H1 (cell line): ENCODE data around the gene PTN. TPM values are rescaled to one million over a fixed set of nuclear protein-coding genes. Genes with fewer than 3 reads are reported as not detected.

ENCODE experiments used
- BRCA1 ChIP-seq: IDR thresholded peaks from 2 replicates; pipeline ENCODE4 v1.6.1; 2012; ENCODE audit warnings: low read depth, low read length, improper control_type of control experiment
- CEBPB ChIP-seq: IDR thresholded peaks from 2 replicates; pipeline ENCODE4 v1.6.1; 2012; ENCODE audit warnings: low read depth, low read length
- CTBP2 ChIP-seq: IDR thresholded peaks from 2 replicates; pipeline ENCODE4 v1.7.0; 2011; ENCODE audit warnings: borderline replicate concordance, mild to moderate bottlenecking, moderate library complexity, mixed read lengths, low read length; ENCODE audit not compliant: insufficient read depth, insufficient read length
- EZH2 ChIP-seq: fragments of 200-600 bp; sonication (generic); IDR thresholded peaks from 2 replicates; pipeline ENCODE4 v1.7.1; 2012; ENCODE audit warnings: low read depth, mild to moderate bottlenecking, moderate library complexity, low read length, inconsistent platforms; ENCODE audit not compliant: severe bottlenecking
- KDM1A ChIP-seq: fragments of 200-600, 300-600 bp; sonication (generic); IDR thresholded peaks from 2 replicates; pipeline ENCODE4 v1.7.1; 2016; ENCODE audit warnings: mild to moderate bottlenecking, low read length, borderline replicate concordance
- RXRA ChIP-seq: IDR thresholded peaks from 2 replicates; pipeline ENCODE4 v1.6.1; 2011; ENCODE audit warnings: low read depth, mild to moderate bottlenecking, low read length, moderate library complexity; ENCODE audit not compliant: insufficient read depth
- SP1 ChIP-seq: IDR thresholded peaks from 2 replicates; pipeline ENCODE4 v1.6.1; 2011; ENCODE audit warnings: low read depth, low read length
- SP4 ChIP-seq: IDR thresholded peaks from 2 replicates; pipeline ENCODE4 v1.6.1; 2012; ENCODE audit warnings: low read length, inconsistent platforms
- polyA plus RNA-seq, 7 experiments: library from polyadenylated mRNA; depleted of rRNA in 3 of 7; stranded (reverse) in 5 of 7; unstranded in 2 of 7; fragments of >200 nt in 5 of 7; fragments of 200-250 nt in 2 of 7; gene quantifications; 1 replicate in 5 of 7; 2 replicates in 1 of 7; 4 replicates in 1 of 7; pipeline versions ENCODE4 v1.2.1 to v1.2.3, GENCODE V29; 2011 to 2013; ENCODE audit warnings: missing spikeins in 2 of 7, mixed read lengths in 2 of 7
- total RNA-seq: library from RNA; stranded (reverse); fragmentation: NEBNext Ultra II Directional; extraction: Animal tissue kit (Norgen Biotek cat#: 25700); gene quantifications from 2 replicates; pipeline ENCODE4 v1.2.1, GENCODE V29; 2021
- TF ChIP-seq, protein P1 (sequence below): fragments of 300-600 bp; sonication (generic); IDR thresholded peaks from 2 replicates; pipeline ENCODE4 v1.7.1; 2012; ENCODE audit warnings: low read length, moderate library complexity, mild to moderate bottlenecking, inconsistent platforms; ENCODE audit not compliant: insufficient replicate concordance
- TF ChIP-seq, protein P2 (sequence below): IDR thresholded peaks from 2 replicates; pipeline ENCODE4 v1.6.1; 2012; ENCODE audit warnings: inconsistent platforms

PTN gene
- total and polyA plus RNA-seq, 2 of the 8 experiments (the other 6 are each of a cell fraction or from before 2014, with no cell fraction given): 23.1 to 27.8 TPM

DNA sequence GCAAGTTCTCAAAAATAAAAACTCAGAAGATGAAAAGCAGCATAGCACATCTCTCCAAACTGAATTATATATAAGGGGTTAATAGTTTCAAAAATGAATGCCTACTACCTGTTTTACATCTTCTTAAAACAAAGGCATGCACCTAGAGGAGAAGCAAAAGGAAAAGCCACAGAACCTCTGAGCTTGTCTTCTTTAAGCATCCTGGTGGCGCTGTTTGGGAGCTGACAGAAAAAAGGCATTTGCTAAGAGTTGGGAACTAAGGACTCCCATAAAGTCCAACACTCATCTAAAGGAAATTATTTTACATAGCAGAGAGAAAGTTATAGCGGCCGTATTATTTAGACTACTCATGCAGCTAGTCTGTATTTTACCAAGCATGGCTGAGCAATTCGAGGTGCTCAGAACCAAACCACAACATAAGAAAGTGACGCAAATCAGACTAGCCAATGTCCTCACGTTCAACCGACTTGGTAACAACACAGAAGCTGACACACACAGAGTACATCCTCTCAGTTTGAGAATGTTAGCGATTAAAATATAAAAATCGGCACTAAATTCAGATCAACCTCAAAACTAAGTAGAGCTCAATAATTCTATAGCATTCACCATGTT lies 38.8 kb downstream of the PTN start (continued):
- TF ChIP-seq, protein P1, sequence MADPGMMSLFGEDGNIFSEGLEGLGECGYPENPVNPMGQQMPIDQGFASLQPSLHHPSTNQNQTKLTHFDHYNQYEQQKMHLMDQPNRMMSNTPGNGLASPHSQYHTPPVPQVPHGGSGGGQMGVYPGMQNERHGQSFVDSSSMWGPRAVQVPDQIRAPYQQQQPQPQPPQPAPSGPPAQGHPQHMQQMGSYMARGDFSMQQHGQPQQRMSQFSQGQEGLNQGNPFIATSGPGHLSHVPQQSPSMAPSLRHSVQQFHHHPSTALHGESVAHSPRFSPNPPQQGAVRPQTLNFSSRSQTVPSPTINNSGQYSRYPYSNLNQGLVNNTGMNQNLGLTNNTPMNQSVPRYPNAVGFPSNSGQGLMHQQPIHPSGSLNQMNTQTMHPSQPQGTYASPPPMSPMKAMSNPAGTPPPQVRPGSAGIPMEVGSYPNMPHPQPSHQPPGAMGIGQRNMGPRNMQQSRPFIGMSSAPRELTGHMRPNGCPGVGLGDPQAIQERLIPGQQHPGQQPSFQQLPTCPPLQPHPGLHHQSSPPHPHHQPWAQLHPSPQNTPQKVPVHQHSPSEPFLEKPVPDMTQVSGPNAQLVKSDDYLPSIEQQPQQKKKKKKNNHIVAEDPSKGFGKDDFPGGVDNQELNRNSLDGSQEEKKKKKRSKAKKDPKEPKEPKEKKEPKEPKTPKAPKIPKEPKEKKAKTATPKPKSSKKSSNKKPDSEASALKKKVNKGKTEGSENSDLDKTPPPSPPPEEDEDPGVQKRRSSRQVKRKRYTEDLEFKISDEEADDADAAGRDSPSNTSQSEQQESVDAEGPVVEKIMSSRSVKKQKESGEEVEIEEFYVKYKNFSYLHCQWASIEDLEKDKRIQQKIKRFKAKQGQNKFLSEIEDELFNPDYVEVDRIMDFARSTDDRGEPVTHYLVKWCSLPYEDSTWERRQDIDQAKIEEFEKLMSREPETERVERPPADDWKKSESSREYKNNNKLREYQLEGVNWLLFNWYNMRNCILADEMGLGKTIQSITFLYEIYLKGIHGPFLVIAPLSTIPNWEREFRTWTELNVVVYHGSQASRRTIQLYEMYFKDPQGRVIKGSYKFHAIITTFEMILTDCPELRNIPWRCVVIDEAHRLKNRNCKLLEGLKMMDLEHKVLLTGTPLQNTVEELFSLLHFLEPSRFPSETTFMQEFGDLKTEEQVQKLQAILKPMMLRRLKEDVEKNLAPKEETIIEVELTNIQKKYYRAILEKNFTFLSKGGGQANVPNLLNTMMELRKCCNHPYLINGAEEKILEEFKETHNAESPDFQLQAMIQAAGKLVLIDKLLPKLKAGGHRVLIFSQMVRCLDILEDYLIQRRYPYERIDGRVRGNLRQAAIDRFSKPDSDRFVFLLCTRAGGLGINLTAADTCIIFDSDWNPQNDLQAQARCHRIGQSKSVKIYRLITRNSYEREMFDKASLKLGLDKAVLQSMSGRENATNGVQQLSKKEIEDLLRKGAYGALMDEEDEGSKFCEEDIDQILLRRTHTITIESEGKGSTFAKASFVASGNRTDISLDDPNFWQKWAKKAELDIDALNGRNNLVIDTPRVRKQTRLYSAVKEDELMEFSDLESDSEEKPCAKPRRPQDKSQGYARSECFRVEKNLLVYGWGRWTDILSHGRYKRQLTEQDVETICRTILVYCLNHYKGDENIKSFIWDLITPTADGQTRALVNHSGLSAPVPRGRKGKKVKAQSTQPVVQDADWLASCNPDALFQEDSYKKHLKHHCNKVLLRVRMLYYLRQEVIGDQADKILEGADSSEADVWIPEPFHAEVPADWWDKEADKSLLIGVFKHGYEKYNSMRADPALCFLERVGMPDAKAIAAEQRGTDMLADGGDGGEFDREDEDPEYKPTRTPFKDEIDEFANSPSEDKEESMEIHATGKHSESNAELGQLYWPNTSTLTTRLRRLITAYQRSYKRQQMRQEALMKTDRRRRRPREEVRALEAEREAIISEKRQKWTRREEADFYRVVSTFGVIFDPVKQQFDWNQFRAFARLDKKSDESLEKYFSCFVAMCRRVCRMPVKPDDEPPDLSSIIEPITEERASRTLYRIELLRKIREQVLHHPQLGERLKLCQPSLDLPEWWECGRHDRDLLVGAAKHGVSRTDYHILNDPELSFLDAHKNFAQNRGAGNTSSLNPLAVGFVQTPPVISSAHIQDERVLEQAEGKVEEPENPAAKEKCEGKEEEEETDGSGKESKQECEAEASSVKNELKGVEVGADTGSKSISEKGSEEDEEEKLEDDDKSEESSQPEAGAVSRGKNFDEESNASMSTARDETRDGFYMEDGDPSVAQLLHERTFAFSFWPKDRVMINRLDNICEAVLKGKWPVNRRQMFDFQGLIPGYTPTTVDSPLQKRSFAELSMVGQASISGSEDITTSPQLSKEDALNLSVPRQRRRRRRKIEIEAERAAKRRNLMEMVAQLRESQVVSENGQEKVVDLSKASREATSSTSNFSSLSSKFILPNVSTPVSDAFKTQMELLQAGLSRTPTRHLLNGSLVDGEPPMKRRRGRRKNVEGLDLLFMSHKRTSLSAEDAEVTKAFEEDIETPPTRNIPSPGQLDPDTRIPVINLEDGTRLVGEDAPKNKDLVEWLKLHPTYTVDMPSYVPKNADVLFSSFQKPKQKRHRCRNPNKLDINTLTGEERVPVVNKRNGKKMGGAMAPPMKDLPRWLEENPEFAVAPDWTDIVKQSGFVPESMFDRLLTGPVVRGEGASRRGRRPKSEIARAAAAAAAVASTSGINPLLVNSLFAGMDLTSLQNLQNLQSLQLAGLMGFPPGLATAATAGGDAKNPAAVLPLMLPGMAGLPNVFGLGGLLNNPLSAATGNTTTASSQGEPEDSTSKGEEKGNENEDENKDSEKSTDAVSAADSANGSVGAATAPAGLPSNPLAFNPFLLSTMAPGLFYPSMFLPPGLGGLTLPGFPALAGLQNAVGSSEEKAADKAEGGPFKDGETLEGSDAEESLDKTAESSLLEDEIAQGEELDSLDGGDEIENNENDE: no peak
- TF ChIP-seq EZH2 (no peak), SP1 (no peak), KDM1A (no peak), SP4 (no peak), CEBPB (no peak), BRCA1 (no peak), RXRA (no peak), CTBP2 (no peak)
- TF ChIP-seq, protein P2, sequence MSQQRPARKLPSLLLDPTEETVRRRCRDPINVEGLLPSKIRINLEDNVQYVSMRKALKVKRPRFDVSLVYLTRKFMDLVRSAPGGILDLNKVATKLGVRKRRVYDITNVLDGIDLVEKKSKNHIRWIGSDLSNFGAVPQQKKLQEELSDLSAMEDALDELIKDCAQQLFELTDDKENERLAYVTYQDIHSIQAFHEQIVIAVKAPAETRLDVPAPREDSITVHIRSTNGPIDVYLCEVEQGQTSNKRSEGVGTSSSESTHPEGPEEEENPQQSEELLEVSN: no peak
- TF ChIP-seq, all 59 proteins: peak for 0
